Skeletal muscle cell (primary cell): ENCODE results near the gene XKR7.
A peak's percentile ranks its signal among the peaks of the same experiment; 100 is the strongest.

Source experiments
- DNase-seq: peaks from one replicate; pipeline ENCODE4 v3.0.0-alpha.2; 2010; ENCODE audit warnings: low read depth
- H3K4me3 ChIP-seq: 2 replicates; pipeline ENCODE4 v1.5.1; 2011; ENCODE audit warnings: low read depth, mild to moderate bottlenecking, control low read depth, low read length, moderate library complexity

Gene XKR7

GRCh38 chr20:32007787-32008616 lies 40.1 kb downstream of the XKR7 start:
- H3K4me3 ChIP-seq, result no peak overlapping the region

GRCh38 chr20:32009564-32009963 lies 41.6 kb downstream of the XKR7 start:
- H3K4me3 ChIP-seq, result no peak overlapping the region
- no peak for DNase-seq

More at GRCh38 chr20:32007787-32008616, 40.1 kb downstream of the XKR7 start:
- no peak for DNase-seq

GRCh38 chr20:32010101-32010500 lies 42.1 kb downstream of the XKR7 start, which contains the start of gene CCM2L:
Gene CCM2L (plus strand): TSS chr20:32010438. CDS start chr20:32010455, 17 bp downstream.
- H3K4me3 ChIP-seq, result no peak within 1 kb of the TSS
- no peak for DNase-seq

- H3K4me3 ChIP-seq, result no peak overlapping the region
- DNase-seq, result no peak
Measured at GRCh38 chr20:32010666-32011065, 42.7 kb downstream of the XKR7 start.

GRCh38 chr20:32012159-32012688 lies 44.3 kb downstream of the XKR7 start:
- DNase-seq, result no peak
- no peak overlapping the region for H3K4me3 ChIP-seq

GRCh38 chr20:32013326-32013725 lies 45.4 kb downstream of the XKR7 start:
- DNase-seq, result no peak
- no peak overlapping the region for H3K4me3 ChIP-seq

GRCh38 chr20:32017711-32018251 lies 49.8 kb downstream of the XKR7 start:
- DNase-seq, result no peak
- no peak overlapping the region for H3K4me3 ChIP-seq

- peak overlapping the region; percentile 28 for H3K4me3 ChIP-seq
- no peak for DNase-seq
Measured at GRCh38 chr20:32018269-32019155, 50.6 kb downstream of the XKR7 start.

GRCh38 chr20:32019156-32019510 lies 51.2 kb downstream of the XKR7 start:
- no peak for DNase-seq
- no peak overlapping the region for H3K4me3 ChIP-seq

- H3K4me3 ChIP-seq, result no peak overlapping the region
- DNase-seq, result no peak
Measured at GRCh38 chr20:32019563-32020463, 51.9 kb downstream of the XKR7 start.

GRCh38 chr20:32021091-32021490 lies 53.1 kb downstream of the XKR7 start:
- DNase-seq, result no peak
- H3K4me3 ChIP-seq, result no peak overlapping the region

GRCh38 chr20:32024683-32025295 lies 56.8 kb downstream of the XKR7 start:
- H3K4me3 ChIP-seq, result no peak overlapping the region
- DNase-seq, result no peak

GRCh38 chr20:32027643-32028042 lies 59.7 kb downstream of the XKR7 start:
- H3K4me3 ChIP-seq, result no peak overlapping the region
- DNase-seq, result no peak

GRCh38 chr20:32028647-32029372 lies 60.9 kb downstream of the XKR7 start:
- no peak for DNase-seq
- no peak overlapping the region for H3K4me3 ChIP-seq

- H3K4me3 ChIP-seq, result no peak overlapping the region
- no peak for DNase-seq
Measured at GRCh38 chr20:32029561-32029960, 61.6 kb downstream of the XKR7 start.

- H3K4me3 ChIP-seq, result peak overlapping the region; percentile 33
- peak; percentile 11 for DNase-seq
Measured at GRCh38 chr20:32031007-32031958, 63.3 kb downstream of the XKR7 start.

GRCh38 chr20:32033316-32033715 lies 65.4 kb downstream of the XKR7 start:
- no peak for DNase-seq
- H3K4me3 ChIP-seq, result no peak overlapping the region
